Activated CD4-positive, alpha-beta T cell treated with anti-CD3 and anti-CD28 coated beads, Interleukin-2, Interleukin-6, amounts not matched to agents 100 ng/mL and 50 ng/mL, durations not matched to agents 16 hours and 8 hours (primary cell): ENCODE measurements around the gene MFSD2B.
"Not testable (repeated sequence)": the region's sequence is repeated elsewhere in the genome, so short reads cannot be mapped to it uniquely, and the experiment has no call there.

ENCODE experiments used
- DNase-seq: peaks from one replicate; pipeline ENCODE4 v3.0.0-alpha.2; 2020

Gene MFSD2B

GRCh38 chr2:24009680-24010476, at the start of gene MFSD2B:
MFSD2B (plus strand) TSS chr2:24010085; CDS start chr2:24010097, 12 bp downstream.
- no peak for DNase-seq

- DNase-seq, result no peak
Measured at GRCh38 chr2:23967846-23968245, 42.0 kb upstream of the MFSD2B start.

GRCh38 chr2:23976883-23977282, 33.0 kb upstream of the MFSD2B start:
- DNase-seq, result no peak

GRCh38 chr2:23988371-23988770, 21.5 kb upstream of the MFSD2B start:
- peak; percentile 18 for DNase-seq

GRCh38 chr2:23992931-23993330, 17.0 kb upstream of the MFSD2B start:
- no peak for DNase-seq

GRCh38 chr2:23993736-23994269, 16.1 kb upstream of the MFSD2B start:
- no peak for DNase-seq

- no peak for DNase-seq
Measured at GRCh38 chr2:23994567-23994966, 15.3 kb upstream of the MFSD2B start.

- no peak for DNase-seq
Measured at GRCh38 chr2:24007693-24008092, 2.2 kb upstream of the MFSD2B start.

- no peak for DNase-seq
Measured at GRCh38 chr2:24008672-24009366, 1.1 kb upstream of the MFSD2B start.

- DNase-seq, result no peak
Measured at GRCh38 chr2:24009367-24009679, 562 bp upstream of the MFSD2B start.

GRCh38 chr2:24010477-24011249, 778 bp downstream of the MFSD2B start:
- DNase-seq, result no peak

GRCh38 chr2:24011250-24012104, 1.6 kb downstream of the MFSD2B start:
- DNase-seq, result no peak

GRCh38 chr2:24012521-24013188, 2.8 kb downstream of the MFSD2B start:
- no peak for DNase-seq

- not testable (repeated sequence) for DNase-seq
Measured at GRCh38 chr2:24014902-24015301, 5.0 kb downstream of the MFSD2B start.

- no peak for DNase-seq
Measured at GRCh38 chr2:24015562-24016375, 5.9 kb downstream of the MFSD2B start.

GRCh38 chr2:24016376-24016761, 6.5 kb downstream of the MFSD2B start:
- DNase-seq, result no peak

- no peak for DNase-seq
Measured at GRCh38 chr2:24016853-24017703, 7.2 kb downstream of the MFSD2B start.

- DNase-seq, result no peak
Measured at GRCh38 chr2:24017711-24018110, 7.8 kb downstream of the MFSD2B start.

- DNase-seq, result no peak
Measured at GRCh38 chr2:24018241-24018640, 8.4 kb downstream of the MFSD2B start.

GRCh38 chr2:24019729-24020128, 9.8 kb downstream of the MFSD2B start:
- no peak for DNase-seq
